Stimulated activated CD4-positive, alpha-beta T cell treated with anti-CD3 and anti-CD28 coated beads, Interleukin-4, amount 100 ng/mL, for 4 hours (primary cell): ENCODE results near the gene PRLR.

Experiments used
- DNase-seq, 2 experiments: peaks; one replicate each; pipeline ENCODE4 v3.0.0-alpha.2; 2020

The PRLR gene

DNA sequence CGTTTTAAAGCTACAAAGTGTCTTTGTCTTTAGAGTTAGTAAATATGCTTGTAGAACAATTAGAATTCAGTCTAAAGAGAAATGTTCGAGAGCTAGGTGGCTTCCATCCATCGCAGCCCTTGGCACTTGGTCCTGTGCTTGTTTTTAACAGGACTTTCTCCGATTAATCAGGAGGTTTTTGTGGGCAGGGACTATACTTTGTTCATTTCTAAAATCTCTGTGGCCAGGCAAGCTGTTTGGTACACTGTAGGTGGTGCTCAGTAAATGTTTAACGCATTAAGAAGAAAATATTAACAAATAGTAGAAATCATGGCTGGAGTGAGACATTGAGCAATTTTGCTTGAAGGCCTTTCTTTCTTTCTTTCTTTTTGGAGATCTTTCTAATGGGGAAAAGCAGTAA is 203.3 kb downstream of the PRLR start:
- DNase-seq, result no peak

- no peak for DNase-seq
These were observed 203.9 kb downstream of the PRLR start for GRCh38 chr5:35026280-35026840.

DNA sequence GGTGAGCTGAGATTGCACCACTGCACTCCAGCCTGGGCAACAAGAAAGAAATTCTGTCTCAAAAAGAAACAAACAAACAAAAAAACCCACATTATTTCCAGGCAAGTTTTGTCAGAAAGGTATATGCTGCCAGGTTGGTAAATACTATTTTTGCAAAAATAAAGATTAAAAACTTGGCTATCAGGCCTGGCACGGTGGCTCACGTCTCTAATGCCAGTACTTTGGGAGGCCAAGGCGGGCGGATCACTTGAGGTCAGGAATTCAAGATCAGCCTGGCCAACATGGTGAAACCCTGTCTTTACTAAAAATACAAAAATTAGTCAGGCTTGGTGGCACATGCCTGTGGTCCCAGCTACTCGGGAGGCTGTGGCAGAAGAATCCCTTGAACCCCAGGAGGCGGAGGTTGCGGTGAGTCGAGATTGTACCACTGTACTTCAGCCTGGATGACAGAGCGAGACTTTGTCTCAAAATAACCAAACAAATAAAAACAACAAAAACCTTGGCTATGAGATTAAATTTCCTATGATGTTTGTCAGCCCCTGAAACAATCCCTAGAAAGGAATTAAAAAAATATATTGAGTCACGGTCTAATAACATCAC is 205.3 kb downstream of the PRLR start:
- DNase-seq, result no peak

DNA sequence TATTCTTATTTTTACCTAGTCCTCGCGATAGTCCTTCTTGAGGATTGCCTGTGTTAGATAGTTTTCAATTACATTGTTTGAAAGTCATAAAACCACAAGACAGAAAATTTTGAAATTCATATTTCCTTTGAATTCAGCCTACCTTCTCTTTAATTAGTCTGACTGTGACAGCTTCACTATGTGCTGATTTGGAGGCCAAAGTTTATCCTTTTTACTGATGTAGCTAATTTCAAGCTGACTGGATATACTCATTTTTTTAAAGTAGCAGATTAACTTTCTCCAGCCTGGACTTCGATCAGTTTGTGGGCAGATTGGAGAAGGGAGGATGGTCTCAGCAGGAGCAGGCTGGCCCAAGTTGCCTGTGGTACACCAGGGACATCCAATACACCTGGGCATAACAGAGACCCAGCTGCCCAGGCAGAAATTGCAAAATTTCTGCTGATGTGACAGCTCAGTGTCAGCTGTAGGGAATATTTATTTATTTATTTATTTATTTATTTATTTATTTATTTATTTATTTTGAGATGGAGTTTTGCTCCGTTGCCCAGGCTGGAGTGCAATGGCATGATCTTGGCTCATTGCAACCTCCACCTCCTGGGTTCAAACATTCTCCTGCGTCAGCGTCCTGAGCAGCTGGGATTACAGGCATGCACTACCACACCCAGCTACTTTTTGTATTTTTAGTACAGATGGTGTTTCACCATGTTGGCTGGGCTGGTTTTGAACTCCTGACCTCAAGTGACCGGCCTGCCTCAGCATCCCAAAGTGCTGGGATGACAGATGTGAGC is 206.7 kb downstream of the PRLR start:
- DNase-seq, result no peak

DNA sequence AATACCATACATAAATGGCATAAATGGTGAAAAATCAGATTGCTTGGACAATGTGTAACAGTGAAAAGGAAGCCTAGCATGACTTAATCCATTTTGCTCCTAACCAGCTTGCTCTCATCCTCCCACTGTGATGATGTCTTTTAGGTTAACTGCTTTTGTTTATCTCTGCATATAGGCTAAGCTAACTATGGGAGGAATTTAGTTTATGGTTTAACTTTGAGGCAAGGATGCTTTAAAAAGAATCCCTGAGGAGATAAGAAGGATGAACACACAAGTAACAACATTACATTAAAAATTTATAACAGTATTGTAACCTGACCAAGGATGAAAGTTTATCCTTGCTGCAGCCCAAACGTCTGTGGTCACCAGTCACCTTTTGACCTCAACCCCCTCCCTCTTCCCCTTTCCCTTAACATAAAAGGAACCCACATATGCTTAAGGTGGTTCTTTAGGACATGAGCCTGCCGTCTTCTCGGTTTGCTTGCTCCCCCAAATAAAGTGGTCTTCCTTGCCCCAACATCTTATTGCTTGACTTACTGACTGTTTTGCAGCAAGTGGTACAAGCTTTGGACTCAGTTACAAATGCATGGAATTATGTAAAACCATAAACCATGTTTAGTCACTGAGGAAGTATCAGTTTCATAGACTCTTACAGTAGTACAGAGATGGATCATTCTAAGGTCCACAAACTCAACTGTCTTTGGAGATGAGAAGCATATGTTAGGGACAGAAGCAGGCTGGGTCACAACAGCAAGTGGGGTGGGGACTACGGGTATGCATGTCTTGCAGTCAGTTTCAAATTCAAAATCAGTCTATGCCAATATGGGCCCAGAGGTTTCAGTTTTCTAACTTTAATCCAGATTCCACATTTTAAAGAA is 213.9 kb downstream of the PRLR start:
- no peak for DNase-seq

DNA sequence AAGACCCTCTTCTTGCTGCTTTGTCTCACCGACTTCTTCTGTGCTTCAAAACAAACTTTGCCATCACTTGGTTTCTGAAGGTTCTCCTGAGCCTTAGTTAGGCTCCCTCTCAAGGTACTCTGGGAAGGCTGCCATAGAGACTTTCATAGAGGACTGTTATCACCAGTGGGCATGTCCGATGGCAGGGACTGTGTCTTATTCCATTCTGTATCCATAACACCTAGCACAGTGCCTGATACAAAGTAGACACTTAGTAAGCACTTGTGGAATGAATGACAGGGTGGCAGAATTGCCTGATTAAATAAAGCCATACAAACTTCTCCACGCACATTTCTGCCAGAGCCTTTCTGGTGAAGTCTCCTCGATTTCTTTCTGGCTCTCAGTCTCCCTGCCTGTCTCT is 215.2 kb downstream of the PRLR start:
- no peak for DNase-seq

DNA sequence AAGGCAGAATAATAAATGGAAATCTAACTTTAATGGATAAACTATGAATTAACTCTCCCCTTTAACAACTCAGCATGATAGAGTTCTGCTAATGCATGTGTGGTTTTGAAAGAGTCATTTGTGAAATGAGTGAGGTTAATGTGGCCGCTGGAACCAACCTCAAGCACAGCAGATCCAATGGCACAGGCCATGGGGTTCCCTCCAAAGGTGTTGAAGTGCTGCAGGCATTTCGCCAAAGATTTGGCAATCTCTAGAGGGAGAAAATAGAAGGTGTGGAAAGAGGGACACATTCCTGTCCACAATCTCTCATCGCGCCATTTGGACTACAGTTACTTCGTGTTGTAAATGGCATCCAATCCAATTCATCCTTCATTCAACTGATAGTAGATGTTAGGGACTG is 217.5 kb downstream of the PRLR start:
- no peak for DNase-seq

- DNase-seq, result no peak
These were observed 217.9 kb downstream of the PRLR start for GRCh38 chr5:35012365-35012764.

- DNase-seq, result no peak
These were observed 219.6 kb downstream of the PRLR start for GRCh38 chr5:35010676-35011075.

- no peak for DNase-seq
These were observed 220.6 kb downstream of the PRLR start for GRCh38 chr5:35009657-35010056.

- no peak for DNase-seq
These were observed 221.3 kb downstream of the PRLR start for GRCh38 chr5:35009019-35009418.

GRCh38 chr5:35004771-35005170 is 225.5 kb downstream of the PRLR start:
- no peak for DNase-seq

- no peak for DNase-seq
These were observed 226.1 kb downstream of the PRLR start for GRCh38 chr5:35004200-35004599.

GRCh38 chr5:35003018-35003957 is 227.0 kb downstream of the PRLR start:
- DNase-seq, result peak; percentile 21 to 59

GRCh38 chr5:35002459-35002858 is 227.8 kb downstream of the PRLR start:
- DNase-seq, result no peak

DNA sequence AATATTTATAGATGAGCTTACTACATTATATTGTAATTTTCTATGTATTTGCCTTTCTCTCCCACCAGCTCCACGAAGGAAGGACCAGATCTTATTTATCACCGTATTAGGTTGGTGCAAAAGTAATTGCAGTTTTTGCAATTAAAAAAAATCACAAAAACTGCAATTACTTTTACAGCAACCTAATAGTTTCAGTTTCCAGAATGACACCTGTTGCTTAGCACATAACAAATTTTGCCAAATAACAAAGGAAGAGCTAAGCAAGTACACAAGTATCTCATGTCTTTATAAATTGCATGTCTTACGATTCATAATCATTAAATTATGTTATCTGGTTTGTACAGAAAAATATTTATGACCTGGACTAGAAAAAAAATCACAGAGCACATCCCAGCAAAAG is 228.4 kb downstream of the PRLR start:
- DNase-seq, result no peak
